SKM-1 treated with dmso at 0.1 percent for 144 hours (cell line): ENCODE data around the gene CXCR6.
"Not testable (repeated sequence)": the region's sequence is repeated elsewhere in the genome, so short reads cannot be mapped to it uniquely, and the experiment has no call there.

Experiments used
- DNase-seq: peaks from one replicate; lab custom pipeline; 2025; ENCODE audit not compliant: unreplicated experiment; lab: John Stamatoyannopoulos, UW

Gene CXCR6

GRCh38 chr3:45986303-45986982 lies 43.2 kb downstream of the CXCR6 start:
- DNase-seq: no peak

DNA sequence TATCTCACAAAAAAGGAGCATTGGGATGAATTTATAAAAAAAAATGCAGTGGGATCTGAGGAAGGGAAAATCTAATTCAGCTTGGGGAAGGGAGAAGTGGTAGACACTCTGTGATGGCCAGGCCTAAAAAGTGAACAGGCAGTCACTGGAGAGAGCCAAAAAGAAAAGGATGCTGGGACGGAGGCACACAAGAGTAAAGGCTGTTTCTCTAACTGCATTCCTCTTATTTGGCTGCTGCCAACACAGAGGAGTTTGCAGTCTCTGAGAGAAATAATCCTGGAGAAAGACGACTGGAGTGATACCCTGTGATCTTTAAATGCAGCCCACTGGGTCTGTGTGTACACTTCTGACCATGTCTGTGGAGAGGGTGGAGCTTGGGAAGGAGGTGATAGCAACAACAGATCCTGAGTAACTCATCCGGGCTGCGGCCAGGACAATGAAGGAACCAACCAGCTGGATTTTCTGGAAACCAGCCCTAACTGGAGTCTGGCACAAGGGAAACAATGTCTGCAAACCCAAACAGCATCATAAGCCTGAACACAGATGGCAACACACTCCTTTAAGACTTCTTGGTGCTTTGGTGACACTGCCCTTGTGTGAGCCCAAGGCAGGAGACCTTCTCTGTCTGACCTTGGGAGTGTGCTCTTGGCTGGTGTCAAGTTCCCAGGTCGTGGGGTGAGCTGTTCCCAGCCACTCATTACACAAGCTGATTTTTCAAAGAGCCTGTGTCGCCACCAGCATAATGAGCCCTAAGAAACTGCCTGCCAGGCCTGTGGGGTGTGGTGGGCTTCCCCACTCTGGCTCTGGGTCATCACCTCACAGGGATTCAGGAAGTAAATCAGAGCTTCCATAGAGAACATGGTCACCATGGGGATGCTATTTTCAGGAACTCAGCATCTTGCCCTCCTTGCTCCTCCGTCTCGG lies 44.4 kb downstream of the CXCR6 start:
- DNase-seq: no peak

- DNase-seq: peak; percentile 14
Measured at GRCh38 chr3:45988362-45988761, 45.1 kb downstream of the CXCR6 start.

GRCh38 chr3:45988804-45989203 lies 45.5 kb downstream of the CXCR6 start:
- DNase-seq: no peak

DNA sequence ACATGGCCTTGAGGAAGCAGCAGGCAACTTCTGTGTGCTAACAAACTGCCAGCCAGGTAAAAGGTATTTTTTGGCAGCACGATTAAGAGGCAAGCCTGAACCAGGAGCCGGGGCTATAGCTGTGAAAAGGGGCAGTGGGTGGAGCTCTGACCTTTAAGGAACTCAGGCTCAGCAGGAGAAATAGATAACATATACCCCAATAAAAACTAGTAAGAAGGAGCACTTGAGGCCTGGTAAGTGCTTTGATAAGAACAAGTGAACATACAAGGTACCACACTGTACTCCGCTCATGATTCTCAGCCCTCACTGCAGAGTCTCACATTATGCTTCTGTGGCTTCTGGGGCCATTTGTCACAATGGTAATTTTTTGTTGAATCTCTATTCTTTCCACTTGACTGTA lies 46.9 kb downstream of the CXCR6 start:
- no peak for DNase-seq

GRCh38 chr3:45991341-45991740 lies 48.1 kb downstream of the CXCR6 start:
- DNase-seq: no peak

DNA sequence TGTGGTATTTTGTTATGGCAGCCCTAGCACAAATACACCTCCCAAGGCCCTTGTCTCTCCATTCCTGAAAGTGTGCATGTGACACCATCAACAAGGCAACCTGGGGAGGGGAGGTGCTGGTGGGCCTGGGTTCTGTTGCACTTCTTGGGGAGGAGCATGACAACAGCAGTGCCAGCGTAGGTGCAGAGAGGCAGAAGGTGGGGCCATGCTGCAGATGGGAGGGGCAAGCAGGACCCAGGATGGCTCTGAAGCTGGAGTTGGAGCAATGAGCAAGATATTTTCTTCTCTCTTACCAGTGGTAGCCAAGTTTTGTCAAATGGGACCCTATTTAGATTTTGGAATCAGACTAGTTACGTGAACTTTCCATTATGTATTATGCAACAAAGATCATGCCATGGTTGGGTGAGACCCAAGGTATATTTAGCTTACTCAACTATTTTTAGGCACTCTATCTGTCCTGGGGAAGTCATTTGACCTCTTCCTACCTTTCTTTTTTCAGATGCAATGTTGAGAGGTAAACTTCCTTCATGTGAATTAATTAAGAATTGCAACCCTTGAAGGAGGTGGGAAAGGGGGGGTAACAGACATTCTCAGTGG lies 49.0 kb downstream of the CXCR6 start:
- DNase-seq: no peak

GRCh38 chr3:45992821-45993221 lies 49.6 kb downstream of the CXCR6 start:
- DNase-seq: peak; percentile 53

GRCh38 chr3:45993421-45994027 lies 50.3 kb downstream of the CXCR6 start:
- no peak for DNase-seq

- peak; percentile 3 for DNase-seq
Measured at GRCh38 chr3:45994419-45995235, 51.4 kb downstream of the CXCR6 start.

DNA sequence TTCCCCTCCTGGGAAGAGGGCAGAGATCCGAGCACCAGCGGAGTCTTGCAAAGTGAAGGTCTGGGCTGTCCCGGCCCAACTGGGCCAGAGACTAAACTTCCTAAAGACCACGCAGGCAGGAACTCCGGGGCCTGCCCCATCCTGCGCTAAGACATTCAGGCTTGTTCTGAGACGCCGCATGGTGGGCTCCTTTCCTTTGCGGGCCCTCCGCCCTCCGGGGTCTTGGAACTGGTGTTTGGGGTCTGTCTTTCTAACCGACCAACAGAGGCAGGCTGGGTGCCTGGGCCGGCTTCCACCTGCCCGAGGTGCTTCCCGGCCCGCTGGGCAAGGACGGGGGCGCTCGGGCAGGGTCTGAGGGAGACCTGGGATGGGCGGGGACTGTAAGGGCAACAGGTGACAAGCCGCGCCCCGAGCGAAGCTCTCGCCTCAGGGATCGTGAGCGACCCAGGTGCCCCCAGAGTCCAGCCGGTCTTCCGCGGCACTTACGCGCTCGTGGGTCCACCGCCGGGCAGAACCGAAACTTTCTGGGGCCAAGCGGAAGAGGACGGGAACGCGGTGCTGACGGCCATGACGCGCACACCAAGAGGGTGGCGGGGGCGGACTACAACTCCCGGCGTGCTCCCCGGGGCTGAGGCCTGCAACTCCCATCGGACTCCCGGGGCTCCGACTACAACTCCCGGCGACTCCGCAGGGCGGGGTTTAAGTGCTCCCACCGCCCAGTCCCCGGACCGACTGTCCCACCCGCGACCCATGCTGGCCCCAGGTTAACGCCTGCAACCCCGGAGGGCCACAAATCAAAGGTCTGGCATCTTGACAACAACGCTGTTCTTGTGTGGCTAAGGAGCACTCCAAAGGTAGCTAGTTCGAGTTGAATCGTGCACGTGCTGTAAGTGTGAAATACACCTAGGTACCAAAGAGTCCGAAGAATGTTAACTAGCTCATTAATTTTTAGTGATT lies 52.2 kb downstream of the CXCR6 start, which contains the start of gene FYCO1:
FYCO1 (minus strand) TSS at position 589 of the 957 bp plus-strand sequence. CDS start 10,914 bp downstream, outside the sequence.
- peak; percentile 82 for DNase-seq

- not testable (repeated sequence) for DNase-seq
Measured at GRCh38 chr3:45997499-45997898, 54.2 kb downstream of the CXCR6 start.

- no peak for DNase-seq
Measured at GRCh38 chr3:45997942-45998341, 54.7 kb downstream of the CXCR6 start.
